Nephron progenitor cell (in vitro differentiated cells): ENCODE data around the gene SEMA4A.

Experiments used
- DNase-seq: peaks from one replicate; pipeline ENCODE4 v3.0.0; 2021
- H3K27ac Mint-ChIP-seq: 2 replicates; pipeline ENCODE4 v1.8.0; 2021; ENCODE audit warnings: mild to moderate bottlenecking, moderate library complexity, mixed read lengths
- H3K27me3 Mint-ChIP-seq: 2 replicates; pipeline ENCODE4 v1.8.0; 2021; ENCODE audit warnings: mild to moderate bottlenecking, low read depth, mixed read lengths; ENCODE audit not compliant: poor library complexity
- H3K36me3 Mint-ChIP-seq: 2 replicates; pipeline ENCODE4 v1.8.0; 2021; ENCODE audit warnings: low read depth, mixed read lengths
- H3K4me1 Mint-ChIP-seq: 2 replicates; pipeline ENCODE4 v1.8.0; 2021; ENCODE audit warnings: mixed read lengths
- H3K4me3 Mint-ChIP-seq: 2 replicates; pipeline ENCODE4 v1.8.0; 2021; ENCODE audit warnings: mild to moderate bottlenecking, moderate library complexity, mixed read lengths
- H3K9me3 Mint-ChIP-seq: 2 replicates; pipeline ENCODE4 v1.8.0; 2021; ENCODE audit warnings: mild to moderate bottlenecking, moderate library complexity, mixed read lengths
- CTCF ChIP-seq: fragments of 200-600 bp; sonication (generic); IDR thresholded peaks from 2 replicates; pipeline ENCODE4 v1.5.0; 2021; ENCODE audit warnings: antibody characterized with exemption

SEMA4A gene

GRCh38 chr1:156134716-156135435 lies 18.5 kb upstream of the SEMA4A start:
- Mint-ChIP-seq H3K4me3 (no peak overlapping the region), H3K4me1 (peaks cover 4% of the 10 kb centered on the region), H3K9me3 (no peaks in the 10 kb centered on the region), H3K27me3 (no peaks in the 10 kb centered on the region), H3K36me3 (peaks cover 37% of the 10 kb centered on the region), H3K27ac (no peak overlapping the region)
- no peak for TF ChIP-seq CTCF
- DNase-seq, result no peak

- H3K4me3 Mint-ChIP-seq, result no peak overlapping the region
- peak overlapping the region; percentile 83 for H3K27ac Mint-ChIP-seq
- H3K4me1 Mint-ChIP-seq, result peaks cover 11% of the 10 kb centered on the region
- H3K36me3 Mint-ChIP-seq, result peaks cover 37% of the 10 kb centered on the region
- no peak for TF ChIP-seq CTCF
- no peaks in the 10 kb centered on the region for H3K9me3 Mint-ChIP-seq
- no peaks in the 10 kb centered on the region for H3K27me3 Mint-ChIP-seq
- DNase-seq, result no peak
Observed at GRCh38 chr1:156135930-156136871, 17.2 kb upstream of the SEMA4A start.

GRCh38 chr1:156136970-156137483 lies 16.4 kb upstream of the SEMA4A start:
- no peak for TF ChIP-seq CTCF
- Mint-ChIP-seq H3K36me3 (peaks cover 32% of the 10 kb centered on the region), H3K27me3 (no peaks in the 10 kb centered on the region), H3K4me1 (peaks cover 12% of the 10 kb centered on the region), H3K27ac (no peak overlapping the region), H3K4me3 (no peak overlapping the region), H3K9me3 (no peaks in the 10 kb centered on the region)
- no peak for DNase-seq

- H3K4me3 Mint-ChIP-seq, result no peak overlapping the region
- peaks cover 3% of the 10 kb centered on the region for H3K27me3 Mint-ChIP-seq
- no peaks in the 10 kb centered on the region for H3K9me3 Mint-ChIP-seq
- no peak for TF ChIP-seq CTCF
- peaks cover 12% of the 10 kb centered on the region for H3K4me1 Mint-ChIP-seq
- DNase-seq, result no peak
- no peak overlapping the region for H3K27ac Mint-ChIP-seq
- H3K36me3 Mint-ChIP-seq, result peaks cover 32% of the 10 kb centered on the region
Observed at GRCh38 chr1:156138458-156138867, 14.9 kb upstream of the SEMA4A start.

GRCh38 chr1:156140879-156141707 lies 12.3 kb upstream of the SEMA4A start:
- Mint-ChIP-seq H3K27ac (no peak overlapping the region), H3K36me3 (peaks cover 19% of the 10 kb centered on the region), H3K27me3 (peaks cover 18% of the 10 kb centered on the region), H3K9me3 (no peaks in the 10 kb centered on the region), H3K4me3 (no peak overlapping the region), H3K4me1 (peaks cover 21% of the 10 kb centered on the region)
- peak; percentile 87 for TF ChIP-seq CTCF
- DNase-seq, result peak; percentile 87
